Measurements from ENCODE around the gene KDM4B.

DNA sequence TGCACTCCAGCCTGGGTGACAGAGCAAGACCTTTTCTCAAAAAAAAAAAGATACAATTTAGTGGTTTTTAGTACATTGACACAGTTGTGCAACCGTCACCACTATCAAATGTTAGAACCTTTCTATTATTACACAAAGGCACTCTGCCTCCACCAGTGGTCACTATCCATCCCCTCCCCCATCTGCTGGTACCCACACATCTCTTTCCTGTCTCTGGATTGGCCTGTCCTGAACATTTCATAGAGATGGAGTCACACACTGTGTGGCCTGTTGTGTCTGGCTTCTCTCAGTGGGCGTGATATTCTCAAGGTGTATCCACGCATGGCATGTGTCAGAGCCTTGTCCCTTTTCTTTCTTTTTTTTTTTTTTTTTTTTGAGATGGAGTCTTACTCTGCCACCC, 11.2 kb downstream of the KDM4B start:
- TF ChIP-seq, protein P1, sequence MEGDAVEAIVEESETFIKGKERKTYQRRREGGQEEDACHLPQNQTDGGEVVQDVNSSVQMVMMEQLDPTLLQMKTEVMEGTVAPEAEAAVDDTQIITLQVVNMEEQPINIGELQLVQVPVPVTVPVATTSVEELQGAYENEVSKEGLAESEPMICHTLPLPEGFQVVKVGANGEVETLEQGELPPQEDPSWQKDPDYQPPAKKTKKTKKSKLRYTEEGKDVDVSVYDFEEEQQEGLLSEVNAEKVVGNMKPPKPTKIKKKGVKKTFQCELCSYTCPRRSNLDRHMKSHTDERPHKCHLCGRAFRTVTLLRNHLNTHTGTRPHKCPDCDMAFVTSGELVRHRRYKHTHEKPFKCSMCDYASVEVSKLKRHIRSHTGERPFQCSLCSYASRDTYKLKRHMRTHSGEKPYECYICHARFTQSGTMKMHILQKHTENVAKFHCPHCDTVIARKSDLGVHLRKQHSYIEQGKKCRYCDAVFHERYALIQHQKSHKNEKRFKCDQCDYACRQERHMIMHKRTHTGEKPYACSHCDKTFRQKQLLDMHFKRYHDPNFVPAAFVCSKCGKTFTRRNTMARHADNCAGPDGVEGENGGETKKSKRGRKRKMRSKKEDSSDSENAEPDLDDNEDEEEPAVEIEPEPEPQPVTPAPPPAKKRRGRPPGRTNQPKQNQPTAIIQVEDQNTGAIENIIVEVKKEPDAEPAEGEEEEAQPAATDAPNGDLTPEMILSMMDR (IDR thresholded peaks at IDR 0.05) = no peak
- TF ChIP-seq POLR2A (IDR thresholded peaks at IDR 0.05) = no peak

Measured in Peyer's patch (tissue), 4 donors.